Endothelial cell of umbilical vein (primary cell): Measurements from ENCODE around the gene ZMYM4. TPM values are rescaled to one million over a fixed set of nuclear protein-coding genes. Genes with fewer than 3 reads are reported as not detected.

Experiments
- BruUV-seq: library from RNA; stranded (reverse); fragments of 400-500 nt; replicated peaks from 2 replicates; lab custom pipeline; 2021; lab: Mats Ljungman, UMichigan
- CTCF ChIA-PET: fragments of 300-600, 350-600 bp; sonication (Branson Sonifier 250); formaldehyde crosslinking; loops from one replicate; lab custom pipeline; 2021; ENCODE audit warnings: antibody characterized with exemption, inconsistent platforms; lab: Charles Lee
- POLR2A ChIA-PET: fragments of 300-600, 350-600 bp; sonication (Branson Sonifier 250); formaldehyde crosslinking; loops from one replicate; lab custom pipeline; 2021; ENCODE audit warnings: antibody characterized with exemption, inconsistent platforms; lab: Charles Lee
- DNase-seq: peaks from one replicate; pipeline ENCODE4 v3.0.0-alpha.2; 2011; ENCODE audit warnings: low read depth, low spot score
- FAIRE-seq: peaks from 2 replicates; lab custom pipeline; 2011; peaks lifted over from hg19 to GRCh38; lab: Jason Lieb, UNC
- H2AFZ ChIP-seq: 2 replicates; pipeline ENCODE4 v1.6.0; 2012; ENCODE audit warnings: low read depth, low read length, control low read depth, inconsistent platforms
- H3K27ac ChIP-seq: 2 replicates; pipeline ENCODE4 v1.5.1; 2011; ENCODE audit warnings: low read depth, mild to moderate bottlenecking, control low read depth, low read length, moderate library complexity; ENCODE audit not compliant: insufficient read depth
- H3K27me3 ChIP-seq, 2 experiments: 2 replicates each; pipeline versions ENCODE4 v1.6.0 to v1.6.1; 2011; ENCODE audit warnings: low read length in 2 of 2, mixed read lengths in 1 of 2; ENCODE audit not compliant: control insufficient read depth in 2 of 2, insufficient read depth in 2 of 2
- H3K36me3 ChIP-seq, 2 experiments: 2 replicates in 1 of 2; 3 replicates in 1 of 2; pipeline ENCODE4 v1.5.1; 2011; ENCODE audit warnings: low read length in 2 of 2, mild to moderate bottlenecking in 1 of 2, moderate library complexity in 1 of 2; ENCODE audit not compliant: control insufficient read depth in 2 of 2, insufficient read depth in 2 of 2; ENCODE audit errors: extremely low read depth in 1 of 2
- H3K4me1 ChIP-seq: 3 replicates; pipeline ENCODE4 v1.5.1; 2011; ENCODE audit warnings: mild to moderate bottlenecking, low read length; ENCODE audit not compliant: control insufficient read depth, insufficient read depth; ENCODE audit errors: extremely low read depth
- H3K4me2 ChIP-seq: 2 replicates; pipeline ENCODE4 v1.6.1; 2011; ENCODE audit warnings: low read length, control low read depth, mixed read lengths; ENCODE audit not compliant: insufficient read depth
- H3K4me3 ChIP-seq, 3 experiments: fragments of 200-600 bp in 1 of 3; sonication (generic), shearing (Covaris generic) in 1 of 3; replicated peaks in 1 of 3; 2 replicates each; pipeline ENCODE4 v1.5.1; 2011 to 2016; ENCODE audit warnings: control low read depth in 3 of 3, low read length in 3 of 3, mild to moderate bottlenecking in 2 of 3, inconsistent platforms in 1 of 3, low read depth in 1 of 3, moderate library complexity in 1 of 3; ENCODE audit not compliant: insufficient read depth in 1 of 3
- H3K79me2 ChIP-seq: 2 replicates; pipeline ENCODE4 v1.6.0; 2012; ENCODE audit warnings: low read length, inconsistent platforms; ENCODE audit not compliant: control insufficient read depth, insufficient read depth
- H3K9ac ChIP-seq: replicated peaks from 2 replicates; pipeline ENCODE3; 2011; ENCODE audit warnings: low read length, control low read depth; ENCODE audit not compliant: insufficient read depth; ENCODE audit errors: extremely low read depth
- H3K9me1 ChIP-seq: replicated peaks from 3 replicates; pipeline ENCODE4 v1.6.0; 2011; ENCODE audit warnings: mild to moderate bottlenecking, low read length; ENCODE audit not compliant: control insufficient read depth, insufficient read depth; ENCODE audit errors: extremely low read depth
- H3K9me3 ChIP-seq: replicated peaks from 2 replicates; pipeline ENCODE4 v1.5.1; 2012; ENCODE audit warnings: low read length, inconsistent platforms; ENCODE audit not compliant: control insufficient read depth, insufficient read depth
- H4K20me1 ChIP-seq: replicated peaks from 2 replicates; pipeline ENCODE3; 2011; ENCODE audit warnings: mild to moderate bottlenecking, low read length; ENCODE audit not compliant: control insufficient read depth, insufficient read depth; ENCODE audit errors: extremely low read depth
- CTCF ChIP-seq, 2 donors: IDR thresholded peaks; 1 replicate in 1 of 2; 2 replicates in 1 of 2; pipeline ENCODE4 v1.5.1; 2011; ENCODE audit warnings: low read length in 2 of 2, mild to moderate bottlenecking in 2 of 2, moderate library complexity in 2 of 2, control low read depth in 1 of 2, inconsistent platforms in 1 of 2, low read depth in 1 of 2; ENCODE audit not compliant: insufficient read depth in 1 of 2; ENCODE audit errors: extremely low read depth in 1 of 2
- FOS ChIP-seq: IDR thresholded peaks from 2 replicates; pipeline ENCODE4 v1.6.1; 2011; ENCODE audit warnings: mild to moderate bottlenecking, low read length, moderate library complexity, borderline replicate concordance; ENCODE audit not compliant: insufficient read depth
- JUN ChIP-seq: IDR thresholded peaks from 2 replicates; pipeline ENCODE4 v1.6.1; 2011; ENCODE audit warnings: borderline replicate concordance, low read depth; ENCODE audit not compliant: insufficient read length, insufficient read depth
- MYC ChIP-seq: IDR thresholded peaks from one replicate; pipeline ENCODE4 v1.6.1; 2011; ENCODE audit warnings: mild to moderate bottlenecking, low read depth, low read length
- POLR2AphosphoS5 ChIP-seq: IDR thresholded peaks from 2 replicates; pipeline ENCODE4 v1.6.1; 2012; ENCODE audit warnings: low read depth, mild to moderate bottlenecking, control low read depth, low read length, moderate library complexity; ENCODE audit not compliant: insufficient read depth
- dilution Hi-C: fragments of 300-500 bp; cut with MboI; formaldehyde crosslinking; loops from one replicate; pipeline ENCODE4 v1.15.0; 2019; ENCODE audit warnings: low sequenced_read_pairs; ENCODE audit not compliant: extremely low pct_ligation_motif_present
- intact Hi-C: fragments of 100-400 bp; cut with micrococcal nuclease; formaldehyde crosslinking; loops from one replicate; pipeline ENCODE4 v1.10.0; 2022
- polyA plus RNA-seq, 4 experiments: library from polyadenylated mRNA; depleted of rRNA in 3 of 4; stranded (reverse) in 3 of 4; unstranded in 1 of 4; fragments of >200 nt; gene quantifications; 2 replicates each; pipeline versions ENCODE4 v1.2.1 to v1.2.3, GENCODE V29; 2011 to 2012; ENCODE audit warnings: missing spikeins in 1 of 4
- total RNA-seq: library from RNA; stranded (reverse); gene quantifications from 2 replicates; pipeline ENCODE4 v1.2.3, GENCODE V29; 2021

ZMYM4 gene
- total and polyA plus RNA-seq, 2 donors (not counting 3 experiments of a cell fraction or from before 2014, with no cell fraction given), result 15.3 to 65.0 TPM

- Histone ChIP-seq H3K27me3 (no peaks in the 10 kb centered on the region), H3K9me3 (no peaks in the 10 kb centered on the region), H2AFZ (no peak overlapping the region), H3K27ac (peak overlapping the region; percentile 43), H3K4me2 (peak overlapping the region; percentile 55), H3K4me3 (no peak overlapping the region), H4K20me1 (no peaks in the 10 kb centered on the region), H3K9ac (no peak overlapping the region), H3K36me3 (no peaks in the 10 kb centered on the region), H3K4me1 (peaks cover 12% of the 10 kb centered on the region), H3K9me1 (no peaks in the 10 kb centered on the region), H3K79me2 (no peaks in the 10 kb centered on the region)
- no TSS peak for BruUV-seq
- CTCF ChIA-PET, result interaction anchor here (0.6 to 1.0 kb wide), 8 partner anchors 8 to 195 kb away, joined by 3 to 5 read pairs (median 4); no protein-coding TSS in a partner anchor
- DNase-seq (peak; percentile 94), FAIRE-seq (peak; percentile 78)
- dilution Hi-C loops (no loop called here), intact Hi-C loops (loop anchor here (10.0 kb wide), 1 partner anchor 165 kb away; no protein-coding TSS in a partner anchor)
- TF ChIP-seq CTCF (IDR thresholded peaks at IDR 0.05; ENCODE audit: extremely low read depth in 1 of 2, insufficient read depth in 1 of 2, low read depth in 1 of 2, low read length in 2 of 2) (no peak), MYC (no peak), FOS (no peak), JUN (peak; percentile 40), POLR2AphosphoS5 (no peak)
- POLR2A ChIA-PET, result interaction anchor here (0.7 kb wide), 1 partner anchor 181 kb away, joined by 12 read pairs; no protein-coding TSS in a partner anchor
Observed at GRCh38 chr1:35369922-35370671, 101.6 kb downstream of the ZMYM4 start.
